Neural crest cell (in vitro differentiated cells): ENCODE data around the gene ITSN2. TPM values are rescaled to one million over a fixed set of nuclear protein-coding genes. Genes with fewer than 3 reads are reported as not detected.

Experiments used
- DNase-seq: peaks from one replicate; pipeline ENCODE4 v3.0.0; 2021; ENCODE audit warnings: low read depth, mixed read lengths, low spot score
- H3K27ac Mint-ChIP-seq: one replicate; pipeline ENCODE4 v1.8.0; 2021; ENCODE audit warnings: mild to moderate bottlenecking, mixed read lengths; ENCODE audit not compliant: unreplicated experiment
- H3K27me3 Mint-ChIP-seq: 2 replicates; pipeline ENCODE4 v1.8.0; 2021; ENCODE audit warnings: low read depth, mild to moderate bottlenecking, mixed read lengths
- H3K36me3 Mint-ChIP-seq: 2 replicates; pipeline ENCODE4 v1.8.0; 2021; ENCODE audit warnings: low read depth, mild to moderate bottlenecking, mixed read lengths
- H3K4me1 Mint-ChIP-seq: 2 replicates; pipeline ENCODE4 v1.8.0; 2021; ENCODE audit warnings: mixed read lengths
- H3K4me3 Mint-ChIP-seq: one replicate; pipeline ENCODE4 v1.8.0; 2021; ENCODE audit warnings: mild to moderate bottlenecking, mixed read lengths
- H3K9me3 Mint-ChIP-seq: 2 replicates; pipeline ENCODE4 v1.8.0; 2021; ENCODE audit warnings: mixed read lengths
- CTCF ChIP-seq: fragments of 200-600 bp; sonication (generic); conservative IDR thresholded peaks from 2 replicates; pipeline ENCODE4 v1.5.0; 2021; ENCODE audit warnings: antibody characterized with exemption, mild to moderate bottlenecking
- total RNA-seq: library from RNA; stranded (reverse); gene quantifications from 2 replicates; pipeline ENCODE4 v1.2.1, GENCODE V29; 2021

The ITSN2 gene
- total RNA-seq, 1 donor from 2014 or later, result 13.6 TPM

- Mint-ChIP-seq H3K27ac (no peak overlapping the region), H3K4me3 (no peak overlapping the region), H3K27me3 (no peaks in the 10 kb centered on the region), H3K9me3 (peaks cover 7% of the 10 kb centered on the region), H3K36me3 (peaks cover 30% of the 10 kb centered on the region), H3K4me1 (no peaks in the 10 kb centered on the region)
- no peak for DNase-seq
- TF ChIP-seq CTCF, result no peak
These were observed 200.6 kb downstream of the ITSN2 start for GRCh38 chr2:24159708-24160107.

GRCh38 chr2:24158131-24158530, 202.2 kb downstream of the ITSN2 start:
- Mint-ChIP-seq H3K36me3 (peaks cover 30% of the 10 kb centered on the region), H3K27me3 (no peaks in the 10 kb centered on the region), H3K4me3 (no peak overlapping the region), H3K4me1 (no peaks in the 10 kb centered on the region), H3K27ac (peak overlapping the region; percentile 44), H3K9me3 (peaks cover 7% of the 10 kb centered on the region)
- no peak for DNase-seq
- no peak for TF ChIP-seq CTCF

GRCh38 chr2:24153478-24153877, 206.9 kb downstream of the ITSN2 start:
- Mint-ChIP-seq H3K4me1 (no peaks in the 10 kb centered on the region), H3K4me3 (no peak overlapping the region), H3K9me3 (no peaks in the 10 kb centered on the region), H3K27ac (no peak overlapping the region), H3K36me3 (peaks cover 23% of the 10 kb centered on the region), H3K27me3 (no peaks in the 10 kb centered on the region)
- no peak for DNase-seq
- no peak for TF ChIP-seq CTCF

Other genes starting within 250 kb of the ITSN2 start
- 1.3 and 1.7 TPM in 2 replicates for gene PFN4, start 237.2 kb downstream of the ITSN2 start, total RNA-seq
- gene FAM228B, start 237.1 kb downstream of the ITSN2 start, total RNA-seq, result 21.0 and 21.3 TPM in 2 replicates
- gene FAM228A, start 185.5 kb downstream of the ITSN2 start, total RNA-seq, result 0.39 and 0.51 TPM in 2 replicates
- 19.8 and 20.1 TPM in 2 replicates for gene NCOA1, start 130.7 kb upstream of the ITSN2 start, total RNA-seq